ENCODE results near the gene COMMD10. TPM values are rescaled to one million over a fixed set of nuclear protein-coding genes. Genes with fewer than 3 reads are reported as not detected.

Gene COMMD10
- polyA plus RNA-seq, 5 donors, result 39.7 to 54.8 (median 51.3) TPM

Other genes with a start within 250 kb of the COMMD10 start
- gene ATG12, start 243.5 kb upstream of the COMMD10 start, polyA plus RNA-seq (ENCODE audit: insufficient read depth in 1 of 5, insufficient read length in 5 of 5, low replicate concordance in 1 of 5), result 10 to 100 TPM; 56.6 to 90.3 (median 82.1) TPM
- 100 to 1,000 TPM; 124 to 193 (median 146) TPM for gene AP3S1, start 243.1 kb upstream of the COMMD10 start, polyA plus RNA-seq (ENCODE audit: insufficient read depth in 1 of 5, insufficient read length in 5 of 5, low replicate concordance in 1 of 5)
- gene LVRN, start 122.5 kb upstream of the COMMD10 start, polyA plus RNA-seq (ENCODE audit: insufficient read depth in 1 of 5, insufficient read length in 5 of 5, low replicate concordance in 1 of 5), result 1 to 10 TPM; 1.1 to 1.7 (median 1.2) TPM
- gene ARL14EPL, start 52.6 kb upstream of the COMMD10 start, polyA plus RNA-seq (ENCODE audit: insufficient read depth in 1 of 5, insufficient read length in 5 of 5, low replicate concordance in 1 of 5), result not detected